ENCODE results near the gene CD300LG. TPM values are rescaled to one million over a fixed set of nuclear protein-coding genes. Genes with fewer than 3 reads are reported as not detected.

The CD300LG gene, protein sequence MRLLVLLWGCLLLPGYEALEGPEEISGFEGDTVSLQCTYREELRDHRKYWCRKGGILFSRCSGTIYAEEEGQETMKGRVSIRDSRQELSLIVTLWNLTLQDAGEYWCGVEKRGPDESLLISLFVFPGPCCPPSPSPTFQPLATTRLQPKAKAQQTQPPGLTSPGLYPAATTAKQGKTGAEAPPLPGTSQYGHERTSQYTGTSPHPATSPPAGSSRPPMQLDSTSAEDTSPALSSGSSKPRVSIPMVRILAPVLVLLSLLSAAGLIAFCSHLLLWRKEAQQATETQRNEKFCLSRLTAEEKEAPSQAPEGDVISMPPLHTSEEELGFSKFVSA
- total RNA-seq = 0.09 TPM in 2 replicates

DNA sequence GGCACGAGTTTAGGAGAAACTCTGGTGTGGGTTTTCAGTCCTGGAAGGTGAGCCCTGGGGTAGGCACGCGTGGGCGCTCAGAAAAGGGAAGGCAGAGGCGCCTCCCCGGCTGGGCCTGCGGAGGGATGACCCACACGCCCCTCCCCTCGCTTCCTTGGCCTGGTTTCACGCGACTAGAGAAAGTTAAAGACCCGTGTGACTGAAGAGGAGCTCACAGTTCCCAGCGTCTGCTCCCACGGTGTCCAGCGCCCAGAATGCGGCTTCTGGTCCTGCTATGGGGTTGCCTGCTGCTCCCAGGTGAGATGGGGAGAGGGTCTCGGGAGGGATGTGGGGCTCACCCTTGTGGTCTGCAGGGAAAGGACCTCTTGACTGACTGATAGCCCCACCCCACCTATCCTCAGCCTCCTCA is at the start of gene CD300LG:
CD300LG (plus strand) TSS at position 214 of the 409 bp plus-strand sequence; CDS start at position 255, 41 bp downstream.

DNA sequence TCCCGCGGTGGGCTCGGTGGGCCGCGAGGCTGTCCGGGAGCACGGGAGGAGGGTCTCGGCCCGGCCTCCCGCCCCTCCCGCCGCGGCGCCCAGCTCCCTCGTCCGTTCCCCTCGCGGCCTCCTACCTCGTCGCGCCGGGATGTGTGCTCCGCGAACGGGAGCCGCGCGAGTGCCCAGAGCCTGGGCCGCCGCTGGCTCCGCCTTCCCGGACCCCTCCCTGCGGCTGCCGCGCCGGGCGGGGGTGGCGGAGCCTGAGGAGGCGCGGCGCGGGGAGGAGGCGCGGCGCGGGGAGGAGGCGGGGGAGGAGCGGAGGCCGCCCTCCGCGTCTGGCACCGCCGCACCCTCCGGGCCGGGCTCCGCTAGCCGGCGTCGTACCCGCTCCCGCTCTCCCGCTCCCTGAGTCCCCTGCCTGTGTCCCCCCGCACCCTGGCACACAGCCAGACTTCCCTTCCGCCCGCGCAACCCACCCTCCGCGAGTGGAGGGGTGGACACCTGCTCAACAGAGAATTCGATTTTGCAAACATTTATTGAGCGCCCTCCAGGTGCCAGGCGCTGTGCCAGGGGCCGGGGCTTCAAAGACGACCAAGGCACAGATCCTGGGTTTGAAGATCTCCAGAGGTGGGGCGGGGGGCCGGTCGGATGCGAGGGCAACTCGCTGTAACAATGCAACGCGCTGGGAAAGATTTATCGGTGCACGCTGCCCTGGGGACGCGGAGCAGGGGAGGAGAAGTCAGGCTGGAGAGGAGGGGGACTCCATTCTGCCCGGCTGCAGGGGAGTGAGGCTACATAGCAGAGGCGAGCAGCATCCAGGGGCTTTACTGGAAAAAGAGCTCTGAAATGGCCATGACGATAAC is 13.8 kb upstream of the CD300LG start, which contains the start of gene MPP3:
MPP3 (minus strand) TSS at position 171 of the 854 bp plus-strand sequence. CDS start 1,240 bp downstream, outside the sequence.

DNA sequence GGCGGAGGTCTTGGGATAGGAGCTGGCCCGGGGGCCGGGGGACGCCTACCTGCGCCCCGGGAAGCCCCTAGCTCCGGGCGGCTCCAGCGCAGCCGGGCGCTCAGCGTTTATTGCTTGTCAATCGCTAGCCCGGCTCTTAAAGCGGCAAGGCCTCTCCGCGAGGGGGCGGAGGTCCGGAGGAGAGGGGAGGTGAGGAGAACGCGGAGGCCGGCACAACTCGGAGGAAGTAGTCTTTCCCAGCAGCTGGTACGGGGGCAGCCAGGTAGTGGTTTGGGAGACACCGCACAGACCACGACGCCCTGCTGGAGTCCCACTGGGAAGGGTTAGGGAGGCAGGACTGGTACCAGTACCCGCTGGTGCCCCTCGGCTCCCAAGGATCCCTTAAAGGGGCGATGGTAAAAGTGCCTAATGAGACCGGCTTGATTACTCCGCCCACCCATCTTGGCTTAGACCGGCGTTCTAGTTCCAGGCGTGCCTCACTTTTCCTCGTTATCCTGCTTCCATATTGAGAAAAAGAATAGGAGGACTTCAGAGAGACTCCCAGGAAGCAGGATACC is 60.5 kb downstream of the CD300LG start, which contains the start of gene MPP2:
MPP2 (minus strand) TSS at position 112 of the 557 bp plus-strand sequence. CDS start 3,076 bp downstream, outside the sequence.

Other genes starting within 250 kb of the CD300LG start
- not detected in 2 replicates for gene MEOX1, start 185.3 kb upstream of the CD300LG start, total RNA-seq
- gene SOST, start 88.4 kb upstream of the CD300LG start, total RNA-seq = not detected in 2 replicates
- 47.4 and 60.8 TPM in 2 replicates for gene DUSP3, start 68.2 kb upstream of the CD300LG start, total RNA-seq
- under 0.01 TPM in 1 of 2 replicates, not detected in the other for gene CFAP97D1, start 66.7 kb upstream of the CD300LG start, total RNA-seq
- 7.9 and 11.6 TPM in 2 replicates for gene MPP3, start 14.0 kb upstream of the CD300LG start, total RNA-seq
- 0.54 and 2.7 TPM in 2 replicates for gene MPP2, start 60.4 kb downstream of the CD300LG start, total RNA-seq
- gene PPY, start 95.3 kb downstream of the CD300LG start, total RNA-seq = not detected in 2 replicates
- gene PYY, start 106.8 kb downstream of the CD300LG start, total RNA-seq = not detected in 2 replicates
- gene NAGS, start 157.4 kb downstream of the CD300LG start, total RNA-seq = 1.3 and 6.4 TPM in 2 replicates
- 60.2 and 87.8 TPM in 2 replicates for gene TMEM101, start 167.8 kb downstream of the CD300LG start, total RNA-seq
- 26.1 and 28.3 TPM in 2 replicates for gene LSM12, start 219.5 kb downstream of the CD300LG start, total RNA-seq
- 19.3 and 24.1 TPM in 2 replicates for gene G6PC3, start 223.6 kb downstream of the CD300LG start, total RNA-seq